ENCODE measurements around the gene TECPR2.

Gene TECPR2

GRCh38 chr14:102434647-102435175 lies 72.0 kb downstream of the TECPR2 start:
- no peak for DNase-seq

DNA sequence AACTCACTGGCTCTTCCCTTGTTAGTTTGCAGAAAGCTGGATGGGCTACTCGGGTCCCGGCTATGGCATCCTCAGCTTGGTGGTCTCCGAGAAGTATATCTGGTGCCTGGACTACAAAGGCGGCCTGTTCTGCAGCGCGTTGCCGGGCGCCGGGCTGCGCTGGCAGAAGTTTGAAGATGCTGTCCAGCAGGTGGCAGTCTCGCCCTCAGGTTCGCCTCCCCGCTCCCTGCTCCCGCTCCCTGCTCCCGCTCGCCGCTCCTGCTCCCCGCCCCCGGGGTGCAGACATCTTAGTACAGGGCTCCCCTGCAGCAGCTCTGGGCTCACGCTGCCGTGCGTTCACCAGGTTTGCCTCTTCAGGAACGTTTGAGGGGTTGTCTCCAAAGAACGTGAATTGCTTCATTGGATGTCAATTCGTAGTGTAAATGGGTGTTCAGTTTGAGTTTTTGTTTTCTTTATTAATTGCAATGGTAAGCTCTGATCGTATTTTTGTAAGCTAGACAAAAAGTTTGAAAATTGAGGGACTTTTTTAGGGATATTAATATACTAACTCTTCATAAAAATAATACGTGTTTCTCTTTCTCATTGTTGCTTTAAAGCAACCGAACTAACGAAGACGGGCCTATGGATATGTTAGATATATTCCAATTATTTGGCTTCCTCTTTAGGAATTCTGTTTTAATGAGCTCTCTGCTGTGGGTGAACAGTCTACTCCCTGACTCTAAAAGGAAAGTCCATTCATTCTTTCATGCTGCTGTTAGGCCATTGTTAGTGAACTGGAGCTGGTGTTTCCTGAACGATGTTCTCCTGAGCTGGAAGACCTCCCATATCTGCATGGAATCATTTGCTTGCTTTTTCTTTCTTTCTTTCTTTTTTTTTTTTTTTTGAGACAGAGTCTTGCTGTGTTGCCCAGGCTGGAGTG lies 75.5 kb downstream of the TECPR2 start:
- DNase-seq, result peak; percentile 63 to 94

- no peak for DNase-seq
These were observed 76.8 kb downstream of the TECPR2 start for GRCh38 chr14:102439556-102439955.

DNA sequence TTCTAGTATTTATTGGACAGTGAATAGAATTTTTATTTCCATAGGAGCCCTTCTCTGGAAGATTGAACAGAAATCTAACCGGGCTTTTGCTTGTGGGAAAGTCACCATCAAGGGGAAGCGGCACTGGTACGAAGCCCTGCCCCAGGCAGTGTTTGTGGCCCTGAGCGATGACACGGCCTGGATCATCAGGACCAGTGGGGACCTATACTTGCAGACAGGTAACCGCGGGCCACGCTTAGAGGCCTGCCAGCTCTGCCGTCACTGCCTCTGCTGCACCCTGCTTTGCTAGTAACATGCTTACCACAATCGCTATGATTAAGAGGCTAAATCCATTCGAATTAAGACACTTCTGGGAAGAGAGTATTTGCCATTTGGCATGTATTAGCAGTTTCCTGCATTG lies 77.7 kb downstream of the TECPR2 start:
- no peak for DNase-seq

- DNase-seq, result peak in 1 of 2 experiments; percentile 13
These were observed 79.8 kb downstream of the TECPR2 start for GRCh38 chr14:102442241-102443211.

DNA sequence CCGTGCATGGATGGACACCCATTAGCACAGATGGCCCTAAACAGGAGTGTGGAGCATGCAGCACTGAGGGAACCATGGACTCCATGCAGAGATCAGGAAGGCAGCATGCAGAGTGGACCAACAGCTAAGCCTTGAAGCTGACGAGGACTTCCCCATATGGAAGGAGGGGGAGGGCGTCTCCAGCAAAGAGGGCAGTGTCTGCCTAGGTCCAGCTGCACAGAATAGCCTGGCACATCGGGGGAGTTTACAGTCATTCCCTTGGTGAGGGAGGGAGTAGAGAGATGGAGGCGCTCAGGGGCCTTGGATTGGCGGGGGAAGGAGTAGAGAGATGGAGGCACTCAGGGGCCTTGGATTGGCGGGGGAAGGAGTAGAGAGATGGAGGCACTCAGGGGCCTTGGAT lies 82.3 kb downstream of the TECPR2 start:
- no peak for DNase-seq

- DNase-seq, result no peak
These were observed 82.9 kb downstream of the TECPR2 start for GRCh38 chr14:102445641-102446040.

DNA sequence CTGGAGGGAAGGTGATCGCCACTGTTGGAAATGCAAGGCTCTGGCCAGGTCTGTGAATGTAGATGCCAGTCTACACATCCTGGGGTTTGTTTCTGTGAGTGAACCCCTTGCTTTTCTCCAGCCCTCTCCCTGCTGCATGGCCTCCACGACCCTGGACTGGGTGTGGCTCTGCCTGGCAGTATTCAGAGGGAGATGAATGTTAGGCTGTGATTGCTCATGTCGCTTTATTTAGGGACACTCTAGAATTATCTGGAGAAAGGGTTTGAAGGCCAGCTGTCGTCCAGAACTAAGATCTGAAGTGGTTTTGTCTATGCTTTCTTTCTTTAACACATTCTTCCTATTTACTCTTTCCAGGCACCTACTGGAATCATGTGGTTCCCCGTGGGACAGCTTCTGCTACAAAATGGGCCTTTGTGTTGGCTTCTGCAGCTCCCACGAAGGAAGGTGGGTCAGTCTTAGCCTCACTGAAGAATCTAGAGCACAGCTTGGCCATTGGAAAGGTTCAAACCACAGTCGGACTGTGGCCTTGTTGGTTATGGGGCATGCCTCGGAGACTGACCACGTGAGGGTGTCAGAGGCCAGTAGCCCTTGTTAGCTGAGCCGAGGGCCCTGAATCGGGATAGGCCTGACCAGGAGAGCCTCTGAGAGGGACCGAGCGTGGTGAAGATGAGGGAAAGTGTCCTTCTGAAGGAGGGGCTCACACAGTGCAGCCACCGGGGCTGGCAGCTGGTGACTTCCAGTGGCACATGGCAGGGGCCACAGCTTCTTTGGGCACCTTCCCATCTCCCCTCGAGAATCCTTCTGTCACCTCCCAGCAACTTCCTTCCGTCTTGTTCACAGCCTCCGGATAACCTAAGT lies 87.7 kb downstream of the TECPR2 start:
- DNase-seq, result no peak

GRCh38 chr14:102451064-102451352 lies 88.3 kb downstream of the TECPR2 start:
- no peak for DNase-seq

- DNase-seq, result no peak
These were observed 89.6 kb downstream of the TECPR2 start for GRCh38 chr14:102452302-102452701.

- DNase-seq, result no peak
These were observed 92.0 kb downstream of the TECPR2 start for GRCh38 chr14:102454711-102455110.

DNA sequence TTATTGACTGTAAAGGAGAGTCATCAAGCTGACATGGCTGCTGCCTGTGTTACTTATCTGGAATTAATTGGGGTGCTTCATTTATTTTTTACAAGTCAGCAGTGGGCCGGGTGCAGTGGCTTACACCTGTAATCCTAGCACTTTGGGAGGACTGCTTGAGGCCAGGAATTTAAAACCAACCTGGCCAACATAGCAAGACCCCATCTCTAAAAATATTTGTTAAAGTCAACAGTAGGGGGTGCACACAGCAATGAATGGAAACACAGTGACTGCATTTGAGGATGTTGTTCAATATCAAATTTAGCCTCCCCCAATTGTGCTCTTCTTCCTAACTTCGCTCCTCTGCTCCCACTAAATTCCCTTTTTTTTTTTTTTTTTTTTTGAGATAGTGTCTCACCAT lies 94.8 kb downstream of the TECPR2 start:
- DNase-seq, result no peak

DNA sequence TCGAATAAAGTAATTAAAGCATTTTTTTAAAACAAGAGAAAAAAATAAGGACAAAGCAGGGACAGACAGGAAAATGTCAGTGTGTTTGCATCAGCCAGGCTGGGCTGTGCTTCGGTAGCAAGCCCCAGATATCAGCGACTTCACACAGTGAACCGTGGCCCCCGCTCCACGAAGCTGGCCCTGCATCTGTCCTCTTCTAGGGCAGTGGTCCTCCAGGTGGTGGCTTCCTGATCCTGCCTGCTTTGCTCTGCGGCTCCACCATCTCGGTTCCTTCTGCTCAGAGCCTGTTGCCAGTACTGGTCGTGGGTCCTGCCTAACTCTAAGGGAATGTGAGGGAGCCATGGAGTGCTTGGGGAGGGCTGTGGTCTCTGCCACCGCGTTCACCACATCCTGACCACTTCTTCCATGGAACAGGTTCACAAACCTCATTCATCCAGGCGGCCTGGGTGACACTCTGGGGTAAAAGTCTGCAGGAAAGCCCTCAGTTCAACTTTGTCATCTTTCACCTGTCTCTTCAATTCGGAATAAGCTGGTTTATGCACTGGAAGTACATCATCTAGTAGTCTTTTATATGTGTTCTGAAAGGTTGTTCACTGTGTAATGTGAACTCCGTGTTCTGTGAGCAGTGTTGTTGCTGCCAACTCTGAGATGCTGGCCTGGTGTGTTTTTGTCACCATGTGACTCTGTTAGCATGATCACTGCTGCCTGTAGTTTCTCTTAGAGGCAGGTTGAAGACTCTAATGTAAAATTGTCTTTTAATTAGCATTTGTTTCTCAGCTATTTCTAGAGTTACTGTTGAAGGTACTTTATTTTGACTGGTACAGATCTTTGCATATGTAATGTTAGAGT lies 99.0 kb downstream of the TECPR2 start:
- DNase-seq, result no peak

GRCh38 chr14:102462391-102462790 lies 99.7 kb downstream of the TECPR2 start:
- no peak for DNase-seq

DNA sequence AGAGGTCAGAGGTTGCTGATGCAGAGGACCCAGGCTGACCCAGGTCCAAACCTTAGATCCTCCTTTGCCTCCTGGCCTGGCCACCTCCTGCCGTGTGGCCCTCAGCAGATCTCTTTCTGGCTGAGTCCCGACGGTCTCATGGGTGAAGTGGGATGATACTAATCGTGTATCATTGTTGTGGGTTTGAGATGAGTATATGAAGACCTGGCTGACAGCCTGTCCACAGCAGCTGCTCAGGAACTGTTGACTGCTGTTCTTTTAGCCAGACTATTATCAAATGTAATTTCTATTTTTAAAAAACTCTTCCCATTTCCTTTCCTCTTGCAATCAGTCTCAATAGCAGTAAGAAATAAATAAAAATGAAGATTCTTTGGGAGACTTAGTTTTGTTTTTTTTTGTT lies 101.3 kb downstream of the TECPR2 start:
- DNase-seq, result no peak

DNA sequence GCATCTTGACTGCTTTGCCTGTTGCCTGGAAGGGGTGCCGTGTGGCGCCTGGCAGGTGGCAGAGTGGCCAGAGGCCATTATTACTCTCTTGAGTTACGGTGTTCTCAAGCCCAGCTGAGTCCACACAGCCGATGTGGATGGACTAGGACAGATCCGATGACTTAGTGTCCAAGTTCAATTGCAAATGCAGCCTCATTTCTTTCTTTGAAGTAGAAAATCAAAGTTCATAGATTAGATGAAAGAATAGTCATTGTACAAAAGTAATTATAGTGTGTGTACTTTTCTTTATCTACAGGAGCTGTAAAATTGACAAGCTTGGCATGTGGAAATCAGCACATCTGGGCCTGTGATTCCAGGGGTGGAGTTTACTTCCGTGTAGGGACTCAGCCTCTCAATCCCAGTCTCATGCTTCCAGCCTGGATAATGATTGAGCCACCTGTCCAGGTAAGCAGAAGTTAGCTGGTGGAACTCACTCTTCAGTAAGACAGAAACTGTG lies 102.2 kb downstream of the TECPR2 start:
- no peak for DNase-seq

DNA sequence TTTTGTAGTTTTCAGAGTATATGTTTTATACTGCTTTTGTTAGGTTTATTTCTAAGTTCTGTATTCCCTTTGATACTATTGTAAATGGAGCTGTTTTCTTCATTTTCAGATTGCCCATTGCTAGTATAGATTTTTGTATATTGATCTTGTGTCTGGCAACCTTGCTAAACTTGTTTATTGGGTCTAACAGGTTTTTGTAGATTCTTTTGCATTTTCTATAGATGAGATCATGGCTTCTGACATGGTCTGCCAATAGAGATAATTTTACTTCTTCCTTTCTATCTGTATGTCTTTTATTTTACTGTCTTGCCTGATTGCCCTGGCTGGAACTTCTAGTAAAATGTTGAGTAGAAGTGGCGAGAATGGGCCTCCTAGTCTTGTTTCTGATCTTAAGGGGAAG lies 106.5 kb downstream of the TECPR2 start:
- no peak for DNase-seq

DNA sequence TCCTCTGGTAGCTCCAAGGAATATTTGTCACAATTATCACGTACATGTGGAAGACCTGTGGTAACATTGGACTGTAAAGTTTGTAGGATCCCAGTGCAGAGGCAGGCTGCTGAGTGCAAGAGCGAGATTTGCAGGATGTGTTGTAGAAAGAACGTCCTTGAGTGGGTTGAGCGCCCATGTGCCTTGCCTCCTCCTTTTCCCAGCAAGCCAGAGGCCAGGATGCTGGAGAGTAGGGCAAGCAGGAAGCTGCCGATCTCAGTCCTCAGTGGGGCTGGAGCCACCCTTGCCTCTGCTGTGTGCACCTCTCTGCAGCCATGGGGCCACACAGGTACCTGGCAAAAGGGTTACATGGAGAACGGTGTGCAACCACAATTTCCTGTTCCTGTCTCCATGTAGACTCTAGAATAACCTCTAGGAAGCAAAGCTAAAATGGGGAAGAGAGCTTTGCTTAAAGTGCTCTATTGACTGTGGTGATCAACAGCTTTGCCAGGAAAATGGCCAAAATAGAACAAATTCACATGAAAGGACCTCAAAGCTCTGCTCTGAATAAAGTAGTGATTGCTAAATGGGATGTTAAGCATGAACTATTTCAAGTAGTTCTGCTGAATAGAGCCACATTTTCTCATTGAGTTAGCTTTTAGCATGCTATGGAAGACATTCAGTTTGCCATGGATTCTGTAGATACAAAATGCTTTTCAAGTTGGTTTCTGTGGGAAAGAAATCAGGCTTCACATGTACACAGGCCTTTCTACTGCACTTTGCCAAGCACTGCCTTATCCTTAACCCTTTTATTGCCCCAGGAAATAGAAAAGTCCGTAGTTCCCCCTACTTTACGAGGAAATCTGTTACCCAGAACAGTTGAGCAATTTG lies 109.4 kb downstream of the TECPR2 start:
- no peak for DNase-seq

GRCh38 chr14:102472791-102473150 lies 110.0 kb downstream of the TECPR2 start:
- no peak for DNase-seq

DNA sequence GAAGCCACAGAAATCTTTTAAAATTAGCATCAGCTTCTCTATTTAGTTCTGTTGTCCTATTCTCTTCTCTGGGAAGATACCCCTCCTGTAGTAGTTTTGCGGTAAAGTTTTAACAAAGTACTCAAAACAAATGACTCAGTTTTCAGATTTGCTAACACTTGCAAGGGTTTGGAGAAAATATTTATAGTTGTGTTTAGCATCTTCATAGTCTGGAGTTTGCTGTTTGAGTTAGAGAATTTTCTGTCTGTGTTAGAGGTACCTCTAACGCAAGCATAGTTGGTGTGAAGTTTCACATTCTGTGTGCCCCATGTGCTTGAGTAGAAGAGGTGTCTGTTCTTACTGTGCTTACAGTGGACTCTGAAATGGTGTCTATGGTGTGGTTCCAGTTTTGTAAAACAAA lies 110.8 kb downstream of the TECPR2 start:
- DNase-seq, result no peak

- no peak for DNase-seq
These were observed 112.2 kb downstream of the TECPR2 start for GRCh38 chr14:102474934-102475333.
